Upper lobe of left lung (tissue), 4 donors: ENCODE results near the gene MYH7B.

ENCODE experiments used
- POLR2A ChIP-seq, 4 donors: fragments of 450-650 bp; IDR thresholded peaks; one replicate each; pipeline ENCODE4 v1.5.1; 2016 to 2017; ENCODE audit warnings: antibody characterized with exemption in 4 of 4, mild to moderate bottlenecking in 2 of 4
- POLR2AphosphoS5 ChIP-seq, 2 donors: sonication (generic); formaldehyde crosslinking; IDR thresholded peaks; one replicate each; pipeline ENCODE4 v1.5.1; 2017; ENCODE audit warnings: antibody characterized with exemption in 2 of 2
- TF ChIP-seq, protein P1 (sequence below), 6 experiments: fragments of 450-650 bp in 4 of 6; fragments of 200-600 bp in 2 of 6; sonication (generic) in 2 of 6; IDR thresholded peaks; one replicate each; pipeline ENCODE4 v1.5.1; 2016 to 2019; ENCODE audit warnings: antibody characterized with exemption in 6 of 6

DNA sequence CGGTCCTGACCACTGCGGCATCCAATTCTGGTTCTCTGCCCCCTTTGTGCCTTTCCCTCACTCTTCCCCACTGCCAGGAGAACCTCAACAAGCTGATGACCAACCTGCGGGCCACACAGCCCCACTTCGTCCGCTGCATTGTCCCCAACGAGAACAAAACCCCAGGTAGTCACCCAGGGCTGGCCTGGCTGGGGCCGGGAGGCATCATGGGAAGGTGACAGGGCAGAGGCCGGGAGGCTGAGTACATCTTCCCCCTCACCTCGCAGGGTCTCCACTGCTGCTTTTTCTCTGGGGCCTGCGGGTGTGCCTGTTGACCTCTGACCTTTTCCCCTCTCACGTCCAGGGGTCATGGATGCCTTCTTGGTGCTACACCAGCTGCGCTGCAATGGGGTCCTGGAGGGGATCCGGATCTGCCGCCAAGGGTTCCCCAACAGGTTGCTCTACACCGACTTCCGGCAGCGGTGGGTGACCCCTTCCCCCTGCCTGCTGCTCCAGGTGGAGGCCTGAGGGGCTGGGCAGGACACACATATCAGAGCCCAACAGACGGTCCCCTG is 35.1 kb downstream of the MYH7B start:
- TF ChIP-seq, protein P1, sequence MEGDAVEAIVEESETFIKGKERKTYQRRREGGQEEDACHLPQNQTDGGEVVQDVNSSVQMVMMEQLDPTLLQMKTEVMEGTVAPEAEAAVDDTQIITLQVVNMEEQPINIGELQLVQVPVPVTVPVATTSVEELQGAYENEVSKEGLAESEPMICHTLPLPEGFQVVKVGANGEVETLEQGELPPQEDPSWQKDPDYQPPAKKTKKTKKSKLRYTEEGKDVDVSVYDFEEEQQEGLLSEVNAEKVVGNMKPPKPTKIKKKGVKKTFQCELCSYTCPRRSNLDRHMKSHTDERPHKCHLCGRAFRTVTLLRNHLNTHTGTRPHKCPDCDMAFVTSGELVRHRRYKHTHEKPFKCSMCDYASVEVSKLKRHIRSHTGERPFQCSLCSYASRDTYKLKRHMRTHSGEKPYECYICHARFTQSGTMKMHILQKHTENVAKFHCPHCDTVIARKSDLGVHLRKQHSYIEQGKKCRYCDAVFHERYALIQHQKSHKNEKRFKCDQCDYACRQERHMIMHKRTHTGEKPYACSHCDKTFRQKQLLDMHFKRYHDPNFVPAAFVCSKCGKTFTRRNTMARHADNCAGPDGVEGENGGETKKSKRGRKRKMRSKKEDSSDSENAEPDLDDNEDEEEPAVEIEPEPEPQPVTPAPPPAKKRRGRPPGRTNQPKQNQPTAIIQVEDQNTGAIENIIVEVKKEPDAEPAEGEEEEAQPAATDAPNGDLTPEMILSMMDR (IDR thresholded peaks at IDR 0.05): no peak
- TF ChIP-seq POLR2A (IDR thresholded peaks at IDR 0.05) (no peak), POLR2AphosphoS5 (IDR thresholded peaks at IDR 0.05) (no peak)
